ENCODE results near the gene MAGI1. TPM values are rescaled to one million over a fixed set of nuclear protein-coding genes. Genes with fewer than 3 reads are reported as not detected.
"Not testable (repeated sequence)": the region's sequence is repeated elsewhere in the genome, so short reads cannot be mapped to it uniquely, and the experiment has no call there.

The MAGI1 gene
- total RNA-seq, 1 experiment from 2014 or later, result 0.88 TPM

DNA sequence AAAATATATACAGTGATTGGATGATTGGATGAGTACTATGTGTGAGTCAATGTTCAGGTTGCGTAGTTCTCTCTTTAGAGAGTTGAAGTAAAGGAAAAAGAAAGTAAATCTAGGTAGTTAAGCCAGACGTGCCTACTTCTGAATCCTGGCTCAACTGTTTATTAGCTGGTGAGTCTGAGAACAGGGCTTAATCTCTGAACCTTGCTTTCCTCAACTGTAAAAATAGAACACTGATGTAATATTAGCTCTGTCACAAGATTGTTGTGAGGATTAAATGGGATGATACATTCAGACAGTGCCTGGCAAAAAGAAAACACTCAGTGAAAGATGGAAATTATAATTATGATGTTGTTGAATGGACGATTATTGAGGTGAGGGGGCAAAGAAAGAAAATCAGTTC is 413.4 kb downstream of the MAGI1 start:
- no peak for DNase-seq (ENCODE audit: low read depth)
- in situ Hi-C loops (cut with HindIII; ENCODE audit: low pct_unique_long_range_greater_than_20kb, low sequenced_read_pairs), result no loop called here

DNA sequence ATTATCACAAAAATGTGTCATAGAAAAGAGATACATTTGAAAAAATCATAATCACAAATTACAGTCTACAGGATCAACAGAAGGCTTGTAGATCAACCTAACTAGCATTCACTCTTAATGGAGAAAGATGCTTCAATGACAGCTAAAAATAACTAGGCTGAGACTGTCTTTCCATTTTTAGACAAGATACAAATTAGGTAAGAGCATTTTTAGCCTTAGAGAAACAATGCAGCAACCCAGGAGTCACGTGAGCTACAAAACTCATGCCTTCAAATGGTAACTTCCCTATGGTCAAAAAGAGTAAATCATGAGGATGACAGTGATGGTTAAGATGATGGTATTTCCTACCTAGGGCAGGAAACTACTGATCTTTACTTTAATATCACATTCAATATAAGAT is 415.4 kb downstream of the MAGI1 start:
- in situ Hi-C loops (cut with HindIII; ENCODE audit: low pct_unique_long_range_greater_than_20kb, low sequenced_read_pairs), result no loop called here
- no peak for DNase-seq (ENCODE audit: low read depth)

DNA sequence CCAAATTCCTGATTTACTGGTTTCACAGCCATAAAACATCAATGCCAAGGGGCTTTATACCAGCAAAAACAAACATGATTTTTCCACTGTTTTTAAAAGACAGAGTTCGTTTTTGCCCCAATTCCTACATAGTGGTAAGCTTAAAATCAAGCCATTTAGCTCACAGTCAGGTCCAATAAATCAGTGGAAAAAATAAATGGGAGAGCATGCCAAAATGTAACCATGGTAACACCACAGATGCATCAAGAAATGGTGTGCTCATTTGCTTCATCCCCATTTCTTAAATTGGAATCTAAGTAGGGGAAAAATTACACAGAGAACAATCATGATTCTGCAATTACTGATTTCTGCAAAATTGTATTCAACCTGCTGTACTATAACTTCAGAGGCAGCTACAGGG is 418.8 kb downstream of the MAGI1 start:
- in situ Hi-C loops (cut with HindIII; ENCODE audit: low pct_unique_long_range_greater_than_20kb, low sequenced_read_pairs), result no loop called here
- DNase-seq (ENCODE audit: low read depth), result no peak

DNA sequence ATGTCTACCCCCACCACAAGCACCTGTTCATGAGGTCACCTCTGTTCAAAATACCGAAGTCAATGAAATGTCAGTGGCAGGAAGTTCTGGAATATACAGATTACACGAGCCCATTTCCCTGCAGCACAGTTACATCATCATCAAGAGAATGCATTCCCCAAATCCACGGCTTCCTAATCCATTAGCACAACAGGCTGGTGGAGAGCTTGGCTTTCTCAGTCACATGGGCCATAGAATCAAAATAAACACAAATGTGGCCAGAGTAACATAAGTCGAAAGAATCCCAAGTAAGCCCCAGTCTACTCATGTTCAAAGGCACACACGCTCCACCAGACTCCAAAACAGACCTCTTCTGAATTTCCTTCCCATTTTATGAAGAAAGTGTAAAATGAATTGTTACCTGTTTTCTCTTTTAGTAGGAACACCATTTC is 419.3 kb downstream of the MAGI1 start:
- no peak for DNase-seq (ENCODE audit: low read depth)
- in situ Hi-C loops (cut with HindIII; ENCODE audit: low pct_unique_long_range_greater_than_20kb, low sequenced_read_pairs), result no loop called here

DNA sequence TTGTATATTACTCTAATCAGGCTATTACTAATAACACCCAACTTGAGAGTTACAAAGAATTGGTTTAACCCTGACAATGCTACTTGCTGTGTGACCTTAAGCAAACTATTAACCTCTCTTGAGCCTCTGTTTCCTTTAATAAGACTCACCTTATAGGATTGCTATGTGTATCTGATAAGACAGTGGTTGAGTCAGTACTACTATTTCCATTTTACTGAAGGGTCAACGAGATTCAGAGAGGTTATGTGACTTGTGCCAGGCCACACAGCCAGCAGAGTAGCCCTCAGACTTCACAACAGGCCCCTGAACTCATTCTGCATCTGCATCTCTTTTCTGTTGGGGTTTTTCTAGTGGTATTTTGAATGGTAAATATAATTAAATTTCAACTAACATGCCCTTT is 420.1 kb downstream of the MAGI1 start:
- DNase-seq (ENCODE audit: low read depth), result no peak
- in situ Hi-C loops (cut with HindIII; ENCODE audit: low pct_unique_long_range_greater_than_20kb, low sequenced_read_pairs), result no loop called here

DNA sequence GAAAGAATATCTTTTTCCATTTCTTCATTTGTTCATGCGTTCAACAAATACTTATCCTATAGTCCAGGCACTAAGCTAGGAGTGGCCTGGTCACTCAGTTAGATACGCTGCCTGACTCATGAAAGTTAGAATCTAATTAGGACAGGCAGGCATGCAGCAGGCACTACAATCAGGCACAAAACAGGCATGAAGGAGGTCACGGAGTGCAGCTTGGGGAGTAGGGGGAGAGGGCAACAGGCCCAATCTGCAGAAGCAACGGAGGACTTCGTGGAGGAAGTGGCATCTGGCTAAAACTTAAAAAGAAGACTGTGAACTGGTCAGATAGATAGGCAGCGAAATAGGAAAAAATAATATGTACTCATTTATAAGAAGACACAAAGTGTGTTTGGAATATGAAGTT is 420.9 kb downstream of the MAGI1 start:
- no peak for DNase-seq (ENCODE audit: low read depth)
- in situ Hi-C loops (cut with HindIII; ENCODE audit: low pct_unique_long_range_greater_than_20kb, low sequenced_read_pairs), result no loop called here

DNA sequence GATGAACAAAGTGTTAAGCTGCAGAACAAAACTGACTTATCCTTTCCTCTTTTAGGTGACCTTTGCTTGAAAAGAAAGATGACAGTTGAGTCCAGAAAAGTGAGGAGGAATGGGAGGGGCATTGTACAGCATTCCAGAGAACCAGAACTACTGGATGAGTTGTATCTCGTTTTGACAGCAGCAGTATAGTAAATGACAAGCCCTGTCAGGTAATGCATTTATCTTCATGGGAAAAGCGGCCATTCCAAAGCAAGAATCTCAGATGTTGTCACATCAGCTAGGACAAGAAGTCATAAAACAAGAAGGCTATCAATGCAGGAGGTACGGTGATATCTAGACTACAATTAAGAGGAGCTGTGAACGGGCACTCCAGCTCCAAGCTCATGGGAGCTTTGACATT is 421.5 kb downstream of the MAGI1 start:
- DNase-seq (ENCODE audit: low read depth), result no peak
- in situ Hi-C loops (cut with HindIII; ENCODE audit: low pct_unique_long_range_greater_than_20kb, low sequenced_read_pairs), result no loop called here

DNA sequence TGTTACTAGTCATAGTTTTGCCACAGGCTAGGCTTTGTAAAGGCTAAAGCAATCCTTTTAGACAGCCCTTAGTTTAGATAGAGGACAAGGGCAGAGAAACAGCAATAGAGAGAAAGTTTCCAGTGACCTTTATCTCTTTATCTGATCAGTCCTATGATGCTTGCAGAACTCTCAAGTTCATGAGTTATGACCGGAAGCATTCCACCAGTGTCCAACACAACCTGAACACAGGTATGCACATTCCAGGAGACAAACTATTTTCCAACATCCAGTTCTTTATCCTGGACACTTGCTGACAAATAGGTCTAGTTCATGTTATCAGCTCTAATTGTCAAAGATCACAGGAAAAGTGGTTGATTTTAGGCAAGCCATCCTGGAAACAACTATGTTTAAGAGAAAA is 422.2 kb downstream of the MAGI1 start:
- DNase-seq (ENCODE audit: low read depth), result no peak
- in situ Hi-C loops (cut with HindIII; ENCODE audit: low pct_unique_long_range_greater_than_20kb, low sequenced_read_pairs), result no loop called here

DNA sequence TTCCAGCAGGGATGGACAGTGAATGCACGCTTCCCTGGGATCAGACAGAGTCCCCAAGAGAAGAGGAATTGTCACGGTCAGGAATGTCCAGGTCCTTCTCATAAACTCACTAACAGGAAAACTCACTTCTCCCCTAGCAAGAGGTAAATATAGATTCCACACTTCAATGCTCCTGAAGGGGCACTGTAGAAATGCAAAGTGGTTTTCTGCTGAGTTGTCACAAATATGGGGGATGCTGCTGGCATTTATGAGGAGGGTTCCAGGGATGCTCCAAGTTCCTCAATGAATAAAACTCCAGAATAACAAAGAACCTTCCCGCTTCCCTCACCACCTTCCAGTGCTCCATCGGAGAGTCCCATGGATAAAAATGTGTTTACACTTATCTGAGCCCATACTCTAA is 423.4 kb downstream of the MAGI1 start:
- in situ Hi-C loops (cut with HindIII; ENCODE audit: low pct_unique_long_range_greater_than_20kb, low sequenced_read_pairs), result no loop called here
- DNase-seq (ENCODE audit: low read depth), result no peak

DNA sequence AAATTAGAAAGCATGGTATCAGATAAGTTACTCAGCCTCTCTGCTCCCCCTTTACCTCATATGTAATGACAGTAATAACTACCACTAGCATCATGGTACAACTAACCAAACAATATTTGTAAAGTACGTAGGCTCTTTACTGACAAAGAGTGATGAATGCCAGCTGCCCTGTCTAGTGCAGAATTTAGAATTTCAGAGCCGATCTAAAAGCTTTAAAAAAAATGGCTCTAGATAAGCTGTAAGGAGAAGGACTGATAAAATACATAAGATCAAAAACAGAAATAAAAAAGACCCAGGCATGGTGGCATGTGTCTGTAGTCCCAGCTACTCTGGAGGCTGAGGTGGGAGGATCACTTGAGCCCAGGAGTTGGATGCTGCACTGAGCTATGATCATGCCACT is 424.1 kb downstream of the MAGI1 start:
- in situ Hi-C loops (cut with HindIII; ENCODE audit: low pct_unique_long_range_greater_than_20kb, low sequenced_read_pairs), result no loop called here
- DNase-seq (ENCODE audit: low read depth), result no peak

DNA sequence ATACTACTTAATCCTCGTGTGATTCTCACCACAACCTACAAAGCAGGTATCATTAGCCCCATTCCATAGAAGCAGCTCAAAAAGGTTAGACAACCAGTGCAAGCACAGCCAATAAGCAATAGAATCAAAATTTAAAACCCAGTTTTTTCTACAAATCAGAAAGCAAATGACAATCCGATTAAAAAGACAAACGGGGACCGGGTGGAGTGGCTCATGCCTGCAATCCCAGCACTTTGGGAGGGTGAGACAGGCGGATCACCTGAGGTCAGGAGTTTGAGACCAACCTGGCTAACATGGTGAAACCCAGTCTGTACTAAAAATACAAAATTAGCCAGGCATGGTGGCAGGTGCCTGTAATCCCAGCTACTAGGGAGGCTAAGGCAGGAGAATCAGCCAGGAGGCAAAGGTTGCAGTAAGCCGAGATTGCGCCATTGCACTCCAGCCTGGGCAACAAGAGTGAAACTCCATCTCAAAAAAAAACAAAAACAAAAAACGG is 430.7 kb downstream of the MAGI1 start:
- in situ Hi-C loops (cut with HindIII; ENCODE audit: low pct_unique_long_range_greater_than_20kb, low sequenced_read_pairs); DNase-seq (ENCODE audit: low read depth): not testable (repeated sequence)

DNA sequence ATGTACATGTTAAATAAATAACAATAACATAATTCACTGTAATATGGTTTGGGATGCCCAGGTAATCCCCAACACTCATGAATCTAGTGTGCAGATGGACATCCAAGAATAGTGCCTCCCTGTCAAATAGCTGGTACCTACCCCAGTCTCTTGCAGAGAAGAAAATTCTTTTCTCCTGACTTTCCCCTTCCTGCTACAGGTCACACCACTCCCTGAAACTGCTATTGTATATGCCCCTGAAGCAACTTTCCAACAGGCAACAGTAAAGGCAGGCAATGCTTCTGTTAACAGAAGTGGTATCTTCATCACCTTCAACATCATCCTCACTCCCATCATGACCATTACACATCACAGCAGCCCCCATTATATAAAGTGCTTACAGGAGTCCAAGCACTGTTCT is 431.6 kb downstream of the MAGI1 start:
- in situ Hi-C loops (cut with HindIII; ENCODE audit: low pct_unique_long_range_greater_than_20kb, low sequenced_read_pairs), result no loop called here
- DNase-seq (ENCODE audit: low read depth), result no peak

DNA sequence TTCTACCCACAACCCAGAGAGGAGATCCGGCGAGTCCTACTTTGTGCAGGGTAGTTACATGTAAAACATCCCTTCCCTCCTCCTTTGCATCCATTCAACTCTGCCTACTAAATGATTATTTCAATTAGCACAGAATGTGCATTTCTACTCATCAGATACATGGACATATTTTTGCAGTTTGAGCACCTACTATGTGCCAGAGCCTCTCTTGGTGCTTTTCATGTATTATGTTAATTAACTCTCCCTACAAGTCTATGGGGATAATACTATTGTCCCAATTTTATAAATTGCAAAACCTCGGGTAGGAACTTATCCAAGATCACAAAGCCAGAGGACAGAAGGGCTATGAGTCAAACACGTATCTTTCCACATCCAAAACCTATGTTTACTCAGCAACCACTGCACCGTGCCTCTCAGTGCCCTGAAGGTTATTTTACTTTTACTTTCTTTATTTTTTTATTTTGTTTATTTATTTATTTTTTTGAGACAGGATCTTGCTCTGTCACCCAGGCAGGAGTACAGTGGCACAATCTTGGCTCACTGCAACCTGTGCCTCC is 432.8 kb downstream of the MAGI1 start:
- DNase-seq (ENCODE audit: low read depth), result no peak
- in situ Hi-C loops (cut with HindIII; ENCODE audit: low pct_unique_long_range_greater_than_20kb, low sequenced_read_pairs), result no loop called here

DNA sequence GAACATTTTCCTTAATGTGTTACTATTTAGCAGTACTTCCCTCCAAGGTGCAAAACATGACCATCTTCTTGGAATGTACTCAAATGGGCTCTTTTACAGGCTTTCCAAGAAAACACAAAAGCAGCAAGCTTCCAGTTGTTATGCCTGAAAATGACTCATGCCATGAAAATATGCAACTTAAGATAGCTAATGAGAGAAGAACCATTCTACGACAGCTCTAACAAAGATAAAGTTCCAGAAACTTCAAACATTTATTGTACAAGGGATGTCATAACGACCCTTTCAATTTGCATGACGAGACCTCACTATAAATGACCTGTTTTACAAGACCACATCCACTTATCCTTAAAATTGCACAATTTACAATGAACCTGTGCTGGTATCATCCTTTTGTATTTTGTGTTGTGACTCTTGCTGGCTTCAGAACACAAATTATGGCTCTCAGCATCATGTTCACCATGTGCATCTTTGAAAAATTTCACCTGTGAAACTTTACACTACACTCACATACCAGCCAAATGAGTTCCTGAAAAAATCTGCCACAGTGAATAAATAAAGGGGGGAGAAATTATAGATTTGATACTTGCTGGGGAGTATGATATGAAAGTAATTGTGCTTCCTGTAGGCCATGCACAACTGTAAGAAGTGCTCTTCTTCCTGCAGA is 433.7 kb downstream of the MAGI1 start:
- DNase-seq (ENCODE audit: low read depth), result no peak
- in situ Hi-C loops (cut with HindIII; ENCODE audit: low pct_unique_long_range_greater_than_20kb, low sequenced_read_pairs), result no loop called here

DNA sequence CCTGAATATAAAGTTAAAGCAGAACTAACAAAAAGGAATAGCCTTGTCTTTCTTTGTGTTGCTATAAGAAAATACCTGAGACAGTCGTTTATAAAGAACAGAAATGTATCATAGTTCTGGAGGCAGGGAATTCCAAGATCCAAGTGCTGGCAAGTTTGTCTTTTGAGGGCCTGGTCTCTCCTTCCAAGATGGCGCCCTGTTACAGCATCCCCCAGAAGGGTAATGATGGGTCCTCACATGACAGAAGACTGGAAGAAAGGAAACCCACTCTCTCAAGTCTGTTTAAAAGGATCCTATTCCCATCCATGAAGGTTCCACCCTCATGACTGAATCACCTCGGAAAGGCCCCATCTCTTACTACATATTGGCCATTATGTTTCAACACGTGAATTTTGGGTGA is 435.1 kb downstream of the MAGI1 start:
- no peak for DNase-seq (ENCODE audit: low read depth)
- in situ Hi-C loops (cut with HindIII; ENCODE audit: low pct_unique_long_range_greater_than_20kb, low sequenced_read_pairs), result no loop called here

DNA sequence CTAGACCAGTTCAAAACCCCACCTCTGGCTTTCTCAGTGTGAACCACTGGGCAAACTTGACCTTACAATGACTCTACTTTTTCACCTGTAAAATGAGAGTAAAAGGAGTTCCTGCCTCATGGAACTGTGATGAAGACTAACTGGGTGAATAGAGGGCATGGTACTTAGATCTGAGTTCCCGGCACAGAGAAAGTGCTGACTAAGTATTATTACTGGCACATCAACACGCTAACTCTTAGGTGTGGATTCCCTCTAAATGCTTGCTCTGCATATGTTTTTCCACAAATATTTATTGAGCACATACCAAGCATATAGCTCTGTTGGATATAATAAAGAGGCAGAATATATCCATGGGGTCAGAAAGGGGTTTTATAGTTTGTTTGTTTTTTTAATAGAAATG is 437.8 kb downstream of the MAGI1 start:
- in situ Hi-C loops (cut with HindIII; ENCODE audit: low pct_unique_long_range_greater_than_20kb, low sequenced_read_pairs), result no loop called here
- no peak for DNase-seq (ENCODE audit: low read depth)

DNA sequence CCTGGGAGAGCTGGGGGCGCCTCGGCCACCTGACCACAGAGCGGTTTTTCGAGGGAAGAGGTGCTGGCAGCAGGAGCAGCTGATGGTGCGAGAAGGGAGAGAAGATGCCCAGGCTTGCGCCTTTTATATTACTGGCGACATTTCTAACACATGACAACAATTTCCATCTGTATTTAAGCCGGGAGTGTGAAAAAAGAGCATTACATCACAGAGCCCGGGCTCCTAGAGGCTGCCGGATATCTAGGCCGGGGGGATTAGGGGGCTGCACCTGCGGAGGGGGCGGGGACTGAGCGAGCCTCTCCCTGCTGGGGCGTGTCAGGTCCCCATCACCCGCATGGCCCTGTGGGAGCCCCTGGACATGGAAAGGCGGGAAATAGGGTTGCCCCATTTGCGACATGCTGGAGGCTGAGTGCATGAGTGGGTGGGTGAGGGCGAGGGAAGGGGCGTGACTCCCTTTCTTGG is 440.7 kb downstream of the MAGI1 start:
- DNase-seq (ENCODE audit: low read depth), result no peak
- in situ Hi-C loops (cut with HindIII; ENCODE audit: low pct_unique_long_range_greater_than_20kb, low sequenced_read_pairs), result no loop called here

DNA sequence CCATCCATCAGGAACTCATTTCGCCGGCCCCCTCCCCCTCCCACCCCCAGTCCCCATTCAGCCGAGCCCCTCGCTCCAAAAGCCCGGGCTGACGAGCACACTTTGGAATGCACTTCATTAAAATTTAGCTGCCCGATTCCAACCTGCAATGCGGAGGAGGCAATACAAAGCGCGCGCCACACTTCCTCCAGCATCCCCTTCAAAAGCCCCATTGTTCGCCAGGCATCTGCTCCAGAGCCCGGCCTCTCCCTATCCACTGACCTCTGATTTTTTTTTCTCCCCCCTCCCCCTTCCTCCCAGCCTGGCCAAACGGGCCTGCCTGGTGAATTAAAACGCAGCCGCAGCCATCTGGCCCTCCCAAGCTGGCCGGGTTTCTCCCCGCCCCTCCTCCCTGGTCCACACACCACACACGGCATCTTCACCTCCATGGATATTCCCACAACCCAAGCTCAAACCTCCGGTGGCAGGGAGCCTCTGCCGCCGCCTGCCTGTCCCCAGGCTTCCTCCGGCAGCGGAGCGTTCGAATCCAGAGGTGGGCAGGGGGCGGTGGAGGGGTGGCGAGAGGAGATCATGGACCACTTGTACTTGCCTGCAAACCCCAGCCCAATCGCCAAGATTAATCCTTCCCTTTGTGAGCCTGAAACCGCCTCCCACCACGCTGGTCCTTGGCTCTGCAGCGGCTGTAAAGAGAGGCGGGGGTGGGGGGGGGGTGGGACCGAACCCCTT is 441.3 kb downstream of the MAGI1 start:
- in situ Hi-C loops (cut with HindIII; ENCODE audit: low pct_unique_long_range_greater_than_20kb, low sequenced_read_pairs), result no loop called here
- no peak for DNase-seq (ENCODE audit: low read depth)

DNA sequence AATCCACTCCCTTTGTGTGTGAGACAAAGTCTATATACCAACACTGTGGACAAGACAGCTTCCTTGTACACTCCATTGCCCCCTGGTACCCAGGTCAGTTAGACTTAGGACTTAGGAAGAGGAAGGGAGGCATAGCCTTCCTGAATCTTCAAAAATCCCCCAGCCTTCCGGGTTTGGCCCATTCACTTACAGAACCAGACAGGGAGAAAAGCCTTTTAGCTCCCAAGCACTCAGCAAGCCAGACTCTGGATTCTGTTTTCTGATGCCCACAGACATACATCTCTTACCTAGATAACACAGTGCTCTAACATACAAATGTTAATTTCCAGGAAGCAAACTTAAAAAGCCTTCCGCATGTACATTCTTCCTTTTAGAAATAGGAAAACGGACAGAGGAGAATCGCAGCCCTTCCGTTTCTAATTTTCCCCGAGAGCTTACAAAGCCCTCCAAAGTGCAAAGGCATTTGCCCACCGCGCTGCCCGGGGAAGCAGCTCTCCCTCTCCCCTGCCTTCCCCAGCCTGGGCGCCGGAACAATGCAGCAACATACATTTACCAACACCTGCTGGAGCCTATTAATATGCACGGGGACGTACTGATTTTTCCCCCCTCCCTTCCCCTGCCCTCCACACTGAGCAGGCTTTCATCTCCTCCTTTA is 442.0 kb downstream of the MAGI1 start:
- DNase-seq (ENCODE audit: low read depth), result no peak
- in situ Hi-C loops (cut with HindIII; ENCODE audit: low pct_unique_long_range_greater_than_20kb, low sequenced_read_pairs), result no loop called here
